Panc1 (cell line): Measurements from ENCODE around the gene CNTN4. TPM values are rescaled to one million over a fixed set of nuclear protein-coding genes. Genes with fewer than 3 reads are reported as not detected.

Source experiments
- ATAC-seq: fragments of 200-7000 bp; cut with Tn5 transposase; 2 replicates; pipeline ENCODE4 v1.9.1; 2020; ENCODE audit warnings: mild to moderate bottlenecking, moderate library complexity
- BruUV-seq: library from RNA; stranded (reverse); fragments of 400-500 nt; replicated peaks from 2 replicates; lab custom pipeline; 2021; lab: Mats Ljungman, UMichigan
- CTCF ChIA-PET: fragments of 300-600 bp; sonication (Branson Sonifier 250); formaldehyde crosslinking; loops from one replicate; lab custom pipeline; 2022; ENCODE audit warnings: antibody characterized with exemption; lab: Charles Lee
- POLR2A ChIA-PET: fragments of 300-600 bp; sonication (Branson Sonifier 250); formaldehyde crosslinking; loops from one replicate; lab custom pipeline; 2022; ENCODE audit warnings: antibody characterized with exemption; lab: Charles Lee
- DNase-seq: peaks from one replicate; pipeline ENCODE4 v3.0.0-alpha.2; 2010; ENCODE audit warnings: low read depth, low spot score
- H3K27ac ChIP-seq: 2 replicates; pipeline ENCODE4 v1.5.1; 2011; ENCODE audit warnings: mild to moderate bottlenecking, low read length, inconsistent platforms
- H3K27me3 ChIP-seq: fragments of 200-500 bp; sonication (Bioruptor generic); 2 replicates; pipeline ENCODE4 v1.6.0; 2014; ENCODE audit warnings: low read length, inconsistent platforms; ENCODE audit not compliant: control insufficient read depth, insufficient read depth
- H3K36me3 ChIP-seq: fragments of 200-500 bp; sonication (Bioruptor generic); 2 replicates; pipeline ENCODE4 v1.5.1; 2014; ENCODE audit warnings: inconsistent platforms, mild to moderate bottlenecking, low read length, moderate library complexity; ENCODE audit not compliant: control insufficient read depth, insufficient read depth
- H3K4me1 ChIP-seq: 2 replicates; pipeline ENCODE4 v1.5.1; 2011; ENCODE audit warnings: inconsistent platforms, mild to moderate bottlenecking, low read length, moderate library complexity; ENCODE audit not compliant: control insufficient read depth, insufficient read depth
- H3K4me3 ChIP-seq, 2 experiments: 2 replicates each; pipeline ENCODE4 v1.5.1; 2011 to 2012; ENCODE audit warnings: low read depth in 2 of 2, low read length in 2 of 2, mild to moderate bottlenecking in 2 of 2, inconsistent platforms in 1 of 2, moderate library complexity in 1 of 2
- H3K9me3 ChIP-seq: fragments of 200-500 bp; sonication (Bioruptor generic); 2 replicates; pipeline ENCODE4 v1.5.1; 2014; ENCODE audit warnings: low read depth, mild to moderate bottlenecking, inconsistent platforms, low read length, moderate library complexity; ENCODE audit not compliant: control insufficient read depth, insufficient read depth
- CTCF ChIP-seq: fragments of 450-650 bp; IDR thresholded peaks from 2 replicates; pipeline ENCODE4 v1.5.1; 2017; ENCODE audit warnings: mild to moderate bottlenecking
- POLR2AphosphoS5 ChIP-seq: IDR thresholded peaks from 2 replicates; pipeline ENCODE4 v1.6.1; 2012; ENCODE audit warnings: mild to moderate bottlenecking, low read depth, low read length, moderate library complexity
- REST ChIP-seq, 2 experiments: IDR thresholded peaks; 2 replicates each; pipeline ENCODE4 v1.6.1; 2011 to 2012; ENCODE audit warnings: low read depth in 2 of 2, control low read depth in 1 of 2, low read length in 1 of 2, mild to moderate bottlenecking in 1 of 2, moderate library complexity in 1 of 2; ENCODE audit not compliant: insufficient read depth in 1 of 2
- SIN3A ChIP-seq: IDR thresholded peaks from 2 replicates; pipeline ENCODE4 v1.6.1; 2012; ENCODE audit warnings: low read depth, mild to moderate bottlenecking, low read length, moderate library complexity, borderline replicate concordance; ENCODE audit not compliant: insufficient read depth
- TCF7L2 ChIP-seq: IDR thresholded peaks from 2 replicates; pipeline ENCODE4 v1.6.1; 2011; ENCODE audit warnings: mild to moderate bottlenecking, low read depth, low read length, inconsistent platforms
- in situ Hi-C: cut with HindIII; loops from 2 replicates; pipeline ENCODE4 v1.10.0; 2016; ENCODE audit warnings: low sequenced_read_pairs, low pct_unique_long_range_greater_than_20kb
- intact Hi-C: fragments of 100-400 bp; cut with micrococcal nuclease; formaldehyde crosslinking; loops from one replicate; pipeline ENCODE4 v1.10.0; 2022; ENCODE audit not compliant: unreplicated experiment
- total RNA-seq: library from RNA; stranded (reverse); gene quantifications from one replicate; pipeline ENCODE4 v1.2.1, GENCODE V29; 2021; ENCODE audit not compliant: unreplicated experiment

Gene CNTN4
- total RNA-seq, 1 experiment from 2014 or later = not detected

GRCh38 chr3:2513986-2514385 lies 415.3 kb downstream of the CNTN4 start:
- H3K4me3 ChIP-seq = no peak overlapping the region
- H3K36me3 ChIP-seq = no peaks in the 10 kb centered on the region
- ChIA-PET CTCF (no interaction called here), POLR2A (no interaction called here)
- no peak for ATAC-seq
- no peak overlapping the region for H3K27ac ChIP-seq
- no peaks in the 10 kb centered on the region for H3K27me3 ChIP-seq
- no peaks in the 10 kb centered on the region for H3K4me1 ChIP-seq
- intact Hi-C loops = no loop called here
- BruUV-seq = no TSS peak
- no peak for DNase-seq
- in situ Hi-C loops = no loop called here
- H3K9me3 ChIP-seq = no peaks in the 10 kb centered on the region
- TF ChIP-seq CTCF = no peak

GRCh38 chr3:2516762-2517441 lies 418.2 kb downstream of the CNTN4 start:
- ATAC-seq = no peak
- Histone ChIP-seq H3K36me3 (no peaks in the 10 kb centered on the region), H3K4me3 (no peak overlapping the region), H3K9me3 (no peaks in the 10 kb centered on the region), H3K27me3 (no peaks in the 10 kb centered on the region), H3K4me1 (no peaks in the 10 kb centered on the region), H3K27ac (no peak overlapping the region)
- no peak for TF ChIP-seq TCF7L2
- no peak for TF ChIP-seq POLR2AphosphoS5
- no peak for TF ChIP-seq CTCF
- no peak for TF ChIP-seq REST (IDR thresholded peaks at IDR 0.05; ENCODE audit: insufficient read depth in 1 of 2, low read depth in 2 of 2, low read length in 1 of 2)
- TF ChIP-seq SIN3A = no peak
- BruUV-seq = no TSS peak
- intact Hi-C loops = no loop called here
- ChIA-PET POLR2A (no interaction called here), CTCF (no interaction called here)
- no peak for DNase-seq
- in situ Hi-C loops = no loop called here
